GM04503 (cell line): ENCODE data around the gene ANKRD1.
"Not testable (repeated sequence)": the region's sequence is repeated elsewhere in the genome, so short reads cannot be mapped to it uniquely, and the experiment has no call there.

ENCODE experiments used
- DNase-seq: peaks from one replicate; pipeline ENCODE4 v3.0.0-alpha.2; 2012; ENCODE audit warnings: low read depth

ANKRD1 gene

GRCh38 chr10:90912174-90912573 is 8.7 kb downstream of the ANKRD1 start:
- DNase-seq = no peak

GRCh38 chr10:90911133-90912051 is 9.5 kb downstream of the ANKRD1 start:
- peak; percentile 29 for DNase-seq

GRCh38 chr10:90906596-90906995 is 14.3 kb downstream of the ANKRD1 start:
- DNase-seq = no peak

- DNase-seq = no peak
Measured at GRCh38 chr10:90905925-90906324, 15.0 kb downstream of the ANKRD1 start.

- not testable (repeated sequence) for DNase-seq
Measured at GRCh38 chr10:90896916-90897315, 24.0 kb downstream of the ANKRD1 start.

GRCh38 chr10:90893190-90893589 is 27.7 kb downstream of the ANKRD1 start:
- no peak for DNase-seq

GRCh38 chr10:90890347-90890746 is 30.5 kb downstream of the ANKRD1 start:
- peak; percentile 9 for DNase-seq

GRCh38 chr10:90889636-90890035 is 31.3 kb downstream of the ANKRD1 start:
- no peak for DNase-seq

- no peak for DNase-seq
Measured at GRCh38 chr10:90888387-90888786, 32.5 kb downstream of the ANKRD1 start.

GRCh38 chr10:90887555-90887954 is 33.3 kb downstream of the ANKRD1 start:
- no peak for DNase-seq

GRCh38 chr10:90885176-90885575 is 35.7 kb downstream of the ANKRD1 start:
- DNase-seq = peak; percentile 57

GRCh38 chr10:90884431-90884830 is 36.5 kb downstream of the ANKRD1 start:
- peak; percentile 44 for DNase-seq

GRCh38 chr10:90880059-90880719 is 40.7 kb downstream of the ANKRD1 start:
- DNase-seq = not testable (repeated sequence)

- DNase-seq = no peak
Measured at GRCh38 chr10:90879062-90879461, 41.8 kb downstream of the ANKRD1 start.

- no peak for DNase-seq
Measured at GRCh38 chr10:90872648-90873020, 48.3 kb downstream of the ANKRD1 start.

GRCh38 chr10:90871766-90872647 is 48.9 kb downstream of the ANKRD1 start, which contains the start of gene RPP30:
RPP30 (plus strand) TSS chr10:90871974; CDS start chr10:90871987, 13 bp downstream.
- no peak for DNase-seq

GRCh38 chr10:90871279-90871765 is 49.6 kb downstream of the ANKRD1 start:
- DNase-seq = no peak

- no peak for DNase-seq
Measured at GRCh38 chr10:90866050-90866598, 54.8 kb downstream of the ANKRD1 start.

GRCh38 chr10:90865401-90865800 is 55.5 kb downstream of the ANKRD1 start:
- no peak for DNase-seq

GRCh38 chr10:90862908-90863514 is 57.9 kb downstream of the ANKRD1 start:
- no peak for DNase-seq
